Dedifferentiated amniotic fluid mesenchymal stem cell (primary cell): ENCODE measurements around the gene GTSE1.

Experiments
- DNase-seq: peaks from one replicate; pipeline ENCODE4 v3.0.0-alpha.2; 2016; ENCODE audit errors: extremely low spot score

Gene GTSE1

GRCh38 chr22:46351767-46352166, 55.1 kb downstream of the GTSE1 start:
- DNase-seq = no peak

- no peak for DNase-seq
These were observed 55.6 kb downstream of the GTSE1 start for GRCh38 chr22:46352276-46352675.

GRCh38 chr22:46352691-46353386, 56.2 kb downstream of the GTSE1 start:
- no peak for DNase-seq

- no peak for DNase-seq
These were observed 56.9 kb downstream of the GTSE1 start for GRCh38 chr22:46353483-46354105.

- no peak for DNase-seq
These were observed 57.7 kb downstream of the GTSE1 start for GRCh38 chr22:46354176-46354992.

GRCh38 chr22:46354993-46355305, 58.3 kb downstream of the GTSE1 start:
- no peak for DNase-seq

GRCh38 chr22:46355369-46355995, 58.8 kb downstream of the GTSE1 start:
- peak; percentile 48 for DNase-seq

- DNase-seq = no peak
These were observed 59.4 kb downstream of the GTSE1 start for GRCh38 chr22:46355996-46356471.

GRCh38 chr22:46356496-46357480, 60.1 kb downstream of the GTSE1 start:
- no peak for DNase-seq

GRCh38 chr22:46357711-46358520, 61.2 kb downstream of the GTSE1 start:
- DNase-seq = no peak

GRCh38 chr22:46358766-46359165, 62.1 kb downstream of the GTSE1 start:
- no peak for DNase-seq

- DNase-seq = no peak
These were observed 62.7 kb downstream of the GTSE1 start for GRCh38 chr22:46359362-46359761.

- DNase-seq = no peak
These were observed 63.4 kb downstream of the GTSE1 start for GRCh38 chr22:46360097-46360496.

GRCh38 chr22:46360891-46361290, 64.2 kb downstream of the GTSE1 start:
- no peak for DNase-seq

- DNase-seq = no peak
These were observed 65.1 kb downstream of the GTSE1 start for GRCh38 chr22:46361826-46362202.

- DNase-seq = no peak
These were observed 65.7 kb downstream of the GTSE1 start for GRCh38 chr22:46362203-46362933.

- DNase-seq = no peak
These were observed 66.4 kb downstream of the GTSE1 start for GRCh38 chr22:46362934-46363515.

- DNase-seq = no peak
These were observed 67.1 kb downstream of the GTSE1 start for GRCh38 chr22:46363611-46364321.
